GM12892 (cell line): ENCODE data around the gene FAS.

Experiments used
- POLR2A ChIP-seq: IDR thresholded peaks from 2 replicates; pipeline ENCODE4 v1.6.1; 2011; ENCODE audit warnings: low read depth, low read length, control low read depth
- POLR2AphosphoS5 ChIP-seq: IDR thresholded peaks from 2 replicates; pipeline ENCODE4 v1.6.1; 2011; ENCODE audit warnings: low read depth, low read length, control low read depth
- TAF1 ChIP-seq: IDR thresholded peaks from 2 replicates; pipeline ENCODE4 v1.6.1; 2011; ENCODE audit warnings: low read depth, mild to moderate bottlenecking, control low read depth, low read length, borderline replicate concordance

DNA sequence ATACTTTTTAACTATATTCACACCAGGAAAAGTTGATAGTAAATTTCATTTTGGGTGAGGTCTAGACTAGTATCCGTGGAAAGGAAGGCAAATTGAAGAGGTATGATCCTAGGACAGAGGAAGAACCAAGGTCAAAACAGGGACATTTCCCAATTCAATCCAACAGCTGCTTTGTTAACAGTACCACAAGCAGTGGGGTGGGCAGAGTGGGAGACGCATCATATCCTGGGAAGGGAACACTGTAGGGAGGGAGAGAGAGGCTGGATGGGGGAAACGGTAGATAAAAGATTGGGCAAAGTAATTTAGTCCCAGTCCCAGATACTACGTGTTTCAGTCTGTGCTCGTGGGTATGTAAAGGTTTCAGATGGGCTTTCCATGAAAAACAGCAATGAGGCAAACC lies 9.2 kb upstream of the FAS start:
- TF ChIP-seq POLR2AphosphoS5 (no peak), POLR2A (no peak), TAF1 (no peak)
